Activated CD4-positive, alpha-beta T cell treated with anti-CD3 and anti-CD28 coated beads for 48 hours (primary cell): Measurements from ENCODE around the gene MTHFSD.

ENCODE experiments used
- DNase-seq: peaks from one replicate; pipeline ENCODE4 v3.0.0-alpha.2; 2020

Gene MTHFSD

DNA sequence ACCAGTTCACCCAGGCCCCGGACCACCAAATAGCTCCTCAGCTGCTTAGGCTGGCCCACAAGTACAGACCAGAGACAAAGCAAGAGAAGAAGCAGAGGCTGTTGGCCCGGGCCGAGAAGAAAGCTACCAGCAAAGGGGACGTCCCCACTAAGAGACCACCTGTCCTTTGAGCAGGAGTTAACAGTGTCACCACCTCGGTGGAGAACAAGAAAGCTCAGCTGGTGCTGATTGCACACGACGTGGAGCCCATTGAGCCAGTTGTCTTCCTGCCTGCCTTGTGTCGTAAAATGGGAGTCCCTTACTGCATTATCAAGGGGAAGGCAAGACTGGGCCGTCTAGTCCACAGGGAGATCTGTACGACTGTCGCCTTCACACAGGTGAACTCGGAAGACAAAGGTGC, 29.3 kb downstream of the MTHFSD start:
- no peak for DNase-seq

GRCh38 chr16:86524029-86524428, 31.0 kb downstream of the MTHFSD start:
- DNase-seq = no peak

- no peak for DNase-seq
These were observed 31.8 kb downstream of the MTHFSD start for GRCh38 chr16:86523166-86523740.

GRCh38 chr16:86522634-86523033, 32.4 kb downstream of the MTHFSD start:
- DNase-seq = no peak

DNA sequence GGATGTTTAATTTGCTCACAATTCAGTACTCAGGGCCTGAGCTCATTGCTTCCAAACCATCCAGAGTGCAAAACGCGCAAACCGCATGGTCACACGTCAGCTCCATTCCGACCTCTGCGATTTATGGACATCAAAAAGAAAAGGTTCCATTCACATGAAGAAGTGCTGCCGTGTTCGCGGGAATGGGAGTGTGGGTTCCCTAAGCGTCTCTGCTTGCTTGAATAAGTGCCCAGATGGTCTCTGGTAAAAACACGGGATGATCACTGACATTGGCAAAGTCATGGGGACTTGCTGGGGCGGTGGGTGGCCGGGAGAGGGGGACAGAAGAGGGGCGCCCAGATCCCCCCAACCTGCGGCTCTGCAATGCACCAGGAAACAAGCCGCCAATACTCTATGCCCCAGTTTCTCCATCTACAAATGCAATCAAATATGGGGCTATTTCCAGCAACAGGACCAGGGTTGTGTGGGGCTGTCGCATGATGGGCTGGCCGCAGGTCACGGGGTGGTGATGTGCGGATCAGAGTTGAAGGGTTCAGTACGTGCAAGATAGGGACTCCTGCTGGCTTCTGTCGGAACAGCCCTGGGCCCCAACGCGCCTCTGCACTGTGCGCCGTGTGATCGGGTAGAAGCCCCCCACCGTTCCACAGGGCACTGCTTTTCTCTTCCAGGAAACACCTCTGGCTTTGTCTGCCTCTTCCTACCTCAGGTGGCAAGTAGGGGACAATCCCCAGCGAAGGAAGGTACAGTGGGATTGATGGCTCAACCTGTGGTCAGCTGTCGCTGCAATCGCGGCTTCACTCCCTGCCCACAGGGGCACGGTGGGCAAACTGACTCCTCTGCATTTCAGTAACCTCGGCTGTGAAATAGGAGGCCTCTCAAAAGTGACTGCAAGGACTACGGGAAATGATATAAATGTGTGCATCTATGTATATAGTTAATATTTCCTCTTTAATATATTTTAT, 33.5 kb downstream of the MTHFSD start:
- no peak for DNase-seq

GRCh38 chr16:86520317-86521210, 34.5 kb downstream of the MTHFSD start:
- no peak for DNase-seq

- DNase-seq = peak; percentile 69
These were observed 35.3 kb downstream of the MTHFSD start for GRCh38 chr16:86519649-86520316.

- DNase-seq = no peak
These were observed 35.9 kb downstream of the MTHFSD start for GRCh38 chr16:86519007-86519648.

GRCh38 chr16:86517652-86518258, 37.3 kb downstream of the MTHFSD start:
- peak; percentile 44 for DNase-seq

GRCh38 chr16:86517033-86517432, 38.0 kb downstream of the MTHFSD start:
- DNase-seq = no peak

DNA sequence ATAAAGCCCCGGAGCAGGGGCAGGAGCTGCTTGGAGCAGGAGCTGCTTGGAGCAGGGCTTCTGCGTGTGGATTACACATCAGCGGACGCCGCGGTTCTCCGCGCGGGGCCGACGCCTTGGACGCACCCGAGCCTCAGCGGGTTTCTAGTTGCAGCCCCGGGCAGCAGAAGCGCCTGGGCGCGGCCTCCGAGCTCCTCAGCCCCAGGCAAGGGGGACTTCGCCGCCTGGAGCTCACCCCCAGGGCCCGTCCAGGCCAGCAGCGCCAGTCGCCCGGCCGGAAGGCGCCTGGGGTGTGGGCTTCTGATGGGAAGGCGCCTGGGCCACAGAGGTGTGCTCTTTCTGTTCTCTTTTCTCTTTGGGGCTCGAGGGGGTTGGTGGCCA, 38.4 kb downstream of the MTHFSD start:
- DNase-seq = no peak

- DNase-seq = no peak
These were observed 39.0 kb downstream of the MTHFSD start for GRCh38 chr16:86515777-86516622.

DNA sequence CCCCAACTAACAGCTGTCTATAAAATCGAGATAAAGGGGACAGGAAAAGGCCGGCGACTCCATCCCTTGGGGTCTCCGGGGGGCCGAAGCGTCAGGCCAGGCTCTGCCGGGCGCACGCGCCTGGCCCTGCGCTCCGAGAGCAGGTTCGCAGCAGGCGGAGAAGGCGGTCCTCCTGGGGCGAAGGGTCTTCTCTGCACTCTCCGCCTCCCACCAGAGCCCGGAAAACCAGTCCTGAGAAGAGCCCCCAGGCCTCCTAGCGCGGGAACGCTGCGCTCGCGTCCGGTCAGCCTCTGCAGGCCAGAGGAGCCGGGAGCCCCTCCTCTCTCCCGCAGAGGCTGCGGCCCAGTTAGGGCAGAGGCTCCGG, 39.6 kb downstream of the MTHFSD start:
- DNase-seq = no peak

GRCh38 chr16:86514481-86515376, 40.3 kb downstream of the MTHFSD start:
- no peak for DNase-seq

DNA sequence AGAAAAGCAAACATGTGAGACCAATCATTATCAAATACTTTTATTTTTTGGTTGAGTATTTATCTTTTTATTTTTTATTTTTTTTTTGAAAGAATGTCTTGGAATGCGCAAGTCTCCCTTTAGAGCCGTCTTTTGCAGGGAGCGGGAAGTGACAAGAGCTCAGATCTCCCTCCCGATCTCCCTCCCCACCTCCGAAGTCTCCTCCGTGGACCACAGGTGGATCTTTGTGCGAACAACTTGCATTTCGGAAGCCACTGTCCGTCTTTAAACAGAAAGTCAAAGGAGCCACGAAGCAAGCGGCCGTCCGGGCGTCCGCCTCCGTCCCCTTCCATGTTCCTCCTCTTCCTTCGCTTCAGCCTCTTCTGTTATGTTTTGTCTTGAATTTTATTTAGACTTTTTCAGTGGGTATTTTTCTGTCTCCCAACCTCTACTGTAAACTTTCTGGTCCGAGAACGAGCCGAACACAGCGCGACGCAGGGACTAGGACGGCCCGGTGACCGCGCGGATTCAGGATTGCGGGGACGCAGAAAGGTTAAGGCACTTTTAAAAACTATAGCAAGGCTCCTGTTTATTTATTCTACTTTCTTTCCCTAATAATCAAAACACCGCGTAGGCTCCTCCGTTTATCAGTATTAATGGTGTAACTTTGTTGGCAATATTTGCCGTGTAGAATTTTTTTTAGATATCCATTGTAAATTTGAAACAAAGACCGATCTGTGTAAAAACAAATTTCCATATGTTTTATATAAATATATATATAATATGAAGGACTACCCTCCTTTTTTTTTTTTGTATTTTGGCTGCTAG, 41.4 kb downstream of the MTHFSD start:
- DNase-seq = no peak

DNA sequence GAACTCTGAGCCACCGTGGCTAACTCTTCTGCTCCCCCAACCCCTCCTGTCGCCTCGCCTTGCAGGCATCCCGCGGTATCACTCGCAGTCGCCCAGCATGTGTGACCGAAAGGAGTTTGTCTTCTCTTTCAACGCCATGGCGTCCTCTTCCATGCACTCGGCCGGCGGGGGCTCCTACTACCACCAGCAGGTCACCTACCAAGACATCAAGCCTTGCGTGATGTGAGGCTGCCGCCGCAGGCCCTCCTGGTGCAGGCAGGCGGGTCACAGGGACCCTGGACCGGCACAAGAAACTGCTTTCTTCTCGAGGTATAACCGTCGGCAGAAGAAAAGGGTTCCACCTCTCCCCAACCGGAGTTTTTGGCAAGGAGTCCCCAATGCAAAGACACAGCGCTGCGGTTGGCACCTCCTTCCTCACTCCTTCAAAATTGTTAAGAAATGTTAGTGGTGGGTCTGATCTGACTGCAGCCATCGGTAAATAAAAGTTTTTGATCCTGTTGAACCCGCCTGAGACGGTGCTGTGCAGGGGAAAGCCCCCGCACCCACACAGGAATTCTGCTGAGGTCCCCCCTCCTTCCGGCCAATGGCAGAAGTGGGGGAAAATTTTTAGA, 42.1 kb downstream of the MTHFSD start:
- DNase-seq = no peak

DNA sequence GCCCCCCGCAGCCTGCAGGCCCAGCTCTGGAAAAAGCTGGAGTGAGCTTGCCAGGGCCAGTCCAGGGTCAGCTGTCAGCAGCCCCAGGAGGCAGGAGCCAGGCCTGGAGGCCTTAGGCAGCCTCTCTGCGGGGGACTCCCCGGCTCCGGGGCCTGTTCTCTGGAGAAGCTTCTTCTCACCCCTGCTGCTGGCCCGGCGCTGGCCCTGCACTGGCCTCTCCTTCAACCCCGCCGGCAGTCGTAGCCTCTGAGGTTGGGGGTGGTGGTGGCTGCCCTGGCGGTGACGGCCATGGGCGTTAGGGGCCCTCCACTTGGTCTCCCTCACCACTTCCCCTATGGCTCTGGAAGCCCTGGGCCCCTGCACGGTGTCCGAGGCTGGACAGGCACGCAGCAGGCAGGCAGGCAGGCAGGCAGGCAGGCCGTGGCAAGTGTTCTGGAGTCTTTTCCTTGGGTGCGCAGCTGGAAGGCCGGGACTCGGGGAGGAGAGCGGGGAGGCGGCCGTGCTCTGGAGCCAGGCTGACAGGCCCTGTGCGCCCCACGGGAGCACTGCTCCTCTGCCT, 42.7 kb downstream of the MTHFSD start:
- DNase-seq = no peak
